Stimulated activated CD8-positive, alpha-beta memory T cell treated with anti-CD3 and anti-CD28 coated beads, Interleukin-15, amount 100 ng/mL, for 1 hour (primary cell): ENCODE results near the gene F9.
"Not testable (repeated sequence)": the region's sequence is repeated elsewhere in the genome, so short reads cannot be mapped to it uniquely, and the experiment has no call there.

Experiments used
- DNase-seq: peaks from one replicate; pipeline ENCODE4 v3.0.0-alpha.2; 2020; ENCODE audit warnings: low read depth

The F9 gene

DNA sequence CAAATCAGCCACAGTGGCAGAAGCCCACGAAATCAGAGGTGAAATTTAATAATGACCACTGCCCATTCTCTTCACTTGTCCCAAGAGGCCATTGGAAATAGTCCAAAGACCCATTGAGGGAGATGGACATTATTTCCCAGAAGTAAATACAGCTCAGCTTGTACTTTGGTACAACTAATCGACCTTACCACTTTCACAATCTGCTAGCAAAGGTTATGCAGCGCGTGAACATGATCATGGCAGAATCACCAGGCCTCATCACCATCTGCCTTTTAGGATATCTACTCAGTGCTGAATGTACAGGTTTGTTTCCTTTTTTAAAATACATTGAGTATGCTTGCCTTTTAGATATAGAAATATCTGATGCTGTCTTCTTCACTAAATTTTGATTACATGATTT lies at the start of gene F9:
TSS of gene F9 (plus strand) at position 190 of the 400 bp plus-strand sequence. CDS start at position 216, 26 bp downstream.
- DNase-seq, result no peak

DNA sequence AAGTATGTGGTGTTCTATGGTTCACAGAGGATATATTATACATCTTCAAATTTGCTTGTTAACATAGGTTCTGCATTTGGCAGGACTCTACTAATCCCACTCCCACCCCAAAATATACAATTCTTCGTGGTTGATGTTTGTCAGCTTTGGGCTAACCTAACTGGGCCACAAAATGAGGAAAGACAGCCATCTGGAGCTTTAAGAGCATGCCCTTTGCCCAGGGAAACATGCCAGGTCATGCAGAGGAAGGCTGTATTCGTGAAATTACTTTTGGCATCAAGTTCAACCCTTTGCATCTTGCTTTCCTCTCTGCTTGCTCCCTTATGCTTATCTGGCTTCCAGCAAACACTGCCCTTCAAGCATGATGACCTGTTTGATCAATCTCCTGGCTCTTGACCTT lies 46.8 kb upstream of the F9 start:
- DNase-seq, result no peak

DNA sequence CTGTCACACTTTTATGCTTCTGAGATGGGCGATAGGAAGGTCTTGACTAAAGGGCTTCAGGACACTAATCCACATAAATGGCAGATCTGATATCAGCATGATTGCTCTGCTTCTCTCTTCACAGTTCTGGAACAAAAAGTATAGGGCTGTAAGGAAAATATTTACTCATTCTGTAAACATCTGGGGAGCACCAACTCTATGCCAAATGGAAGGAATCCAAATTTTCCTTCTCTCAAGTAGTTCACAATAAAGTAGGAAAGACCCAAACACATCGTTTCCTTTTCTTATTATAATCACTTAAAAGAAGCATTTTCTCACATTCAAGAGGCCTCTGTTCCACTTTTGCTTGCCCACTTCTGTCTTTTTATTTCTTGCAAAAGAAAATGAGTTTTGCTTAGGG lies 45.9 kb upstream of the F9 start:
- no peak for DNase-seq

DNA sequence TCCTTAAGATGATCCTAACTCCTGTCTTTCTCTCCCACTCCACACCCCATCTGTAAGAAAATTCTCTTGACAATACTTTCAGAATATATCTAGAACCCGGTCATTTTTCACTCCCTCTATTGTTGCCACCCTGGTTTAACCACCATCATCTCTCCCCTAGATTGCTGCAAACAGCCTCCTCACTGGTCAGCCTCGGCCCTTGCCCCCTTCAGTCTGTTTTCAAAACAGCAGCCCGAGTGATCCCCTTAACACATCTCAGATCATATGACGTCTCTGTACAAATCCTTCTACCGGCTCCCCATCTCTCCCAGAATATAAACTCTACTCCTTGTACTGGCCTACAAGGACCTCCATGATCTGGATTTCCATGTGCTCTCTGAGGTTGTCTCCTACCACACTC lies 35.2 kb upstream of the F9 start:
- DNase-seq, result no peak

DNA sequence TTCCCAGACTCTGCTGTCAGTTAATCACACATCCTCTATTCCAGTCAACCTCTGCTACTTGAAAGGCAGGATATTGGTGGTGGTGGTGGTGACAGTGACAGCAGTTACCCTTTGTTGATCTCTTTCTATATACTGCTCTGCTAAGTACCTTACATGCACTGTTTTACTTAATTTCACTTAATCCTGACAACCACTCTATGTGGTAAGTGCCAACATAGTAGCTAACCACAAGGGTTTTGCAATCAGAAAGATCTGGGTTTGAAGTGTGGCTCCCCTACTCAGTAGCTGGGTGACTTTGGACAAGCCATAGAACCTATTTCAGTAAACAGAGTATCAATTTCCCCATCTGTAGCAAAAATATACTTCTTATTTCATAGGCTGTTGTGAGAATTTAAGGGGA lies 24.2 kb upstream of the F9 start:
- DNase-seq, result no peak

DNA sequence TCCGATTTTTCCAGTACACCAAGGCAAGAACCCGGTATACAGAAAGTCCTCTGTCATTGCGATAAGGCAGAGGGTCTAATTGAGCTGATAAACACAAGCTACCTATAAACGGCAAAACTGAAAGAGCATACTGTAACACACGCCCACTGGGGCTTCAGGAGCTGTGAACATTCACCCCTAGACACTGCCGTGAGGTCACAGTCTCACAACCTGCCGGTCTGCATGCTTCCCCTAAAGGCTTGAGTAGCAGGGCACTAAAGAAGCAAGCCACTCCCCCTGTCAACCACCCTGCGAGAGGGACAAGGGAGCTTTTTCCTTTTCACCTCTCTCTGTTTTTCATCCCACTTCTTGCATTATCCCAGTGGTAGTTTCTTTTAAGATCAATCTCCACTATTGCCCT lies 22.4 kb upstream of the F9 start:
- no peak for DNase-seq

DNA sequence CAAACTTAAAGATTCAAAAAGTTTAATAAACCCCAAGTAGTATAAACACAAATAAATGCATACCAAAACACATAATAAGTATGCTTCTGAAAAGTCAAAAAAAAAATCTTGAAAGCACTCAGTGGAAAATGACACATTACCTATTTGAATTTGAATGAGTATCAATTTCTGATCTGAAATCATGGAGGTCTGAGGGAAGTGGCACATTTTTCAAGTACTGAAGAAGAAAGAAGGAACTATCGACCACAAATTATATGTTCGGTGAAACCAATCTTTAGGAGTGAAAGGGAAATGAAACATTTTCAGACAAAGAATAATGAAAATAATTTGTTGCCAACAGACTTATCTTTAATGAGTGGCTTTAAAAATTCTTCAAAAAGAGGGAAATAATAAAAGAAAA lies 12.1 kb upstream of the F9 start:
- DNase-seq, result no peak

DNA sequence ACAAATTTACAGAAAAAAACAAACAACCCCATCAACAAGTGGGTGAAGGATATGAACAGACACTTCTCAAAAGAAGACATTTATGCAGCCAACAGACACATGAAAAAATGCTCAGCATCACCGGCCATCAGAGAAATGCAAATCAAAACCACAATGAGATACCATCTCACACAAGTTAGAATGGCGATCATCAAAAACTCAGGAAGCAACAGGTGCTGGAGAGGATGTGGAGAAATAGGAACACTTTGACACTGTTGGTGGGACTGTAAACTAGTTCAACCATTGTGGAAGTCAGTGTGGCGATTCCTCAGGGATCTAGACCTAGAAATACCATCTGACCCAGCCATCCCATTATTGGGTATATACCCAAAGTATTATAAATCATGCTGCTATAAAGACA lies 1.7 kb upstream of the F9 start:
- not testable (repeated sequence) for DNase-seq

- DNase-seq, result no peak
Measured at GRCh38 chrX:139532834-139533233, 2.3 kb downstream of the F9 start.

DNA sequence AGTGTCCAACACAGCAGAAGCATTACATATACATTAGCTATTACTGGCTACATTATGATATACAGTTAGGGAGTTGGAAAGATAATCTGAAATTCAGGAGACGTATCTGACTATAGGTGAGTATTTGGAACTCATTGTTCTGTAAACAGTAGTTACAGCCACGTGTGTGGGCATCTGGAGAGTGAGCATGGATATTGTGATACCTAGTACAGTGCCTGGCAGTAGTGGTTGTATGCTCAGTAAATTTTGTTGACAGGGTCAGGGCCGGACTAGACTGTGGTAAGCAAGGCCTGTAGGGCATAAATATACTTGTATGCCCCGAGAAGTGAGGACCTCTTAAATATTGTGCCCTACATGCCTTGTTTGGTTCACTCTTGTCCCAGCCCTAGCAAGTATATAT lies 2.9 kb downstream of the F9 start:
- DNase-seq, result no peak

DNA sequence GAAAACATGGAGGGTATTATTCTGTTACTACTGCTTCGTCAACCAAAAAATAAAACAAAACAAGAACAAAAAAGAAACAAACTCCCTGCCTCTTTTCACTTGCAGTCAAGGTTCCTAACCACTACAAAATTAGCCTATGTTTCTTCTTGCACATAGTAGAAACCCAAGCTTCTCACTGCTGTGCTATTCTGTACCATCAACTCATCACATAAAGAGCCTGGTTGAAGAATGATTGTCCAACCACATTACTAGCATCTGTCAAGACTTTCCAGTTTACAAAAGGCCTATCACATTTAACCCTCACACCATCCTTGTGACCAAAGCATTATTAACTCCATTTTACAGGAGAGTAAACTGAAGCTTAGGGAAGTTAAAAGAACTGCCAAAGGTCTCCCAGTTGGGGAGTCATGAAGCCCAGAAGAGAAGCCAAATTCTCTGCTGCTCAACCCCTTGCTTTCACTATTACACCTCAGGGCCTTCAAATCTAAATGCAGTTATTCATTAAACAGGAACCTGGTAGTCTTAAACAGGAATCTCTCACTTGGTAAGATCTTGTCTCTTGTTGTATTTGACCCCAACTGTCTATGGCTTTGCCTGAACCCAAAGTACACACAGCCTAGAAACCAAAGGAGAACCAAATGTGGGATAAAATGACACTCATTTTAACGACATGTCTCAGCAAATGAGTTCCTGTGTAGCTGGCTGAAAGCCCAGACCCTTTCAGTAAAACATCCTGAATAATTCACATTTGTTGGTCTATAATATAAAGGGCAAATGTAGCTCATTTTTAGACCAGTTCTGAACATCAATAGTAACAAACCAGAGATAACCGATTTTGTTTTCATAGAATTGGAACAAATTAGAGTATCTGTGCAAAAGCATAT lies 8.6 kb downstream of the F9 start:
- no peak for DNase-seq

DNA sequence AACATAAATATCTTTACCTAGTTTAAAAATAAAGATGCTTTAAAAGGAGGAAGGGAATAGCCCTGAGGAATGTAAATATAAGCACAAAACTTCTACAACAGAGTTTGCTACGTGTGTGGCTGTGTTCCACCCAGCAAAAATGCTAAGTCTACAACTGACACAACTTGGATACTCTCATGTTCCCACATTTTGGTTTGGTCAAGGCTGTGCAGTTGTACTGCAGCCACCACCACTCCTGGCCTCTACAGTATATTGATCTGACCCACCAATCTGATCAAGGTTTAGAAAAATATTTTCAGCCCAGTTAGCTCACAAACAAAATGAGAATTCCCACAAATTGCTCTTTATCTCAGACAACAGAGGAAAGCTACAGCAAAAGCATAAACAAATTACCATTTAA lies 12.1 kb downstream of the F9 start:
- no peak for DNase-seq

- no peak for DNase-seq
Measured at GRCh38 chrX:139543920-139544319, 13.4 kb downstream of the F9 start.

GRCh38 chrX:139544591-139544990 lies 14.1 kb downstream of the F9 start:
- DNase-seq, result no peak

DNA sequence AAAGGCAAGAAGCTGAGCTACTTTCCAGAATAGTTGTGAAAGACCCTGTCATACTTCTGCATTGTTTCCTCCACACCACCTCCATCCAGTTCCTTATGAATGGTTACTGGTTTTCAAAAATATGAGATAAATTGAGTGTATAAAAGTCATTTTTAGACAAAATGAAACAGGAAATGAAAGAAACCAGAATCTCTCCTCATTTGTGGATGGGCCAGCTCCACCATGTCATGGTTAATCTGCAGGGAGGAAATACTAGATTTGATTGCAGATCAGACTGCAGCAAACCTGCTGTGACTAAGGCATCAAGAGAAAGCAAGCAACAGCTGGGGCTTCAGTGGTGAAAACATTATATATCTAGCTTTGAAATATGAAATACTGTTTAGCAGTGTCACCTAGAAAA lies 23.8 kb downstream of the F9 start:
- DNase-seq, result no peak

DNA sequence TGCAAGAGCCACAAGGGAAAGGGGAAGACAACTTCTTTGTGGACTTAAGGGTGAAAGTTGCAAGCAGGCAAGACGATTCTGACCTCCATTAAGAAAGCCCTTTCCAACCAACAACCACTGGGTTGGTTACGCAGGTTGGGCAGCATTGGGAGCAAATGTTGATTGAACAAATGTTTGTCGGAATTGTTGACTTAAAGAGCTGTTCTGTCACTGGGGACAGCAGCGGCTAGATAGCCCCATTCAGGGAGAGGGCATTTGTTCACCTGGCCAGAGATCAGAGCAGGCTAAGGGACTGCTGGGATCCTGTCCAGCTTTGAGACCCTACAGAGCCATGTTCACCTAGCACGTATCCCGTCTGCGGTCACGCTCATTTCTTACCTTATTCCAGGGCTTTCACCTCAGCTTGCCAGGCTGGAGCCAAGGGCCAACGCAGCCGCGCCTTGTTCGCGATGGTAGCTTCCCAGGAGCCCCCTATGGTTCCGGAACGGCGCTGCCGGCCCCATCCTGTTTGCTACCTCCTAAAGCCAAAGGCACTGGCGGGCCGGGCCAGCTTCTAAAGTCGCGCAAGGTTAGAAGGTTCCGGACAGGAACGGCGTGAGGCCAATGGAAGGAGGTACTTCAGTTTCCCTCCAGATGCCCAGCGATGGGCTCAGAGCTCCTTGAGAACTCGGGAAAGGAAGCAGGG lies 24.6 kb downstream of the F9 start:
- no peak for DNase-seq

- no peak for DNase-seq
Measured at GRCh38 chrX:139559383-139560042, 29.0 kb downstream of the F9 start.

DNA sequence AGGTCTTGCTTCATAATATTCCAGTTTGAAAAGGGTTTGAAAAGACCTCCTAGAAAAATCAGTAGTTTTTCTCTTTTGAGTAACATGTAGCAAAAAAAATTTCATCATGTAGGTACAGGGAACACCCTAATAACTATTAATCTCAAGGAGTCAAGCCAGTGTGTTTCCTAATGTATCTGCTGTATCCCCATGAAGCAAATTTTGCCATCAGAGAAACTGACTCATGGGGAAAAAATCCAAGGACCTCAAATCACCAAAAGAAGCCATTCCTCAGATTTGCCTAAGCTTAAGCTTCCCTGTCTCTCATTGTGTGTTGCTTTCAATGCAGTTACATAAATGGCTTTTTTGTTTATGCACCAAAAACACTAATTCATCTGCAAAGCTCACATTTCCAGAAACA lies 29.7 kb downstream of the F9 start:
- no peak for DNase-seq

- no peak for DNase-seq
Measured at GRCh38 chrX:139563251-139563650, 32.7 kb downstream of the F9 start.

DNA sequence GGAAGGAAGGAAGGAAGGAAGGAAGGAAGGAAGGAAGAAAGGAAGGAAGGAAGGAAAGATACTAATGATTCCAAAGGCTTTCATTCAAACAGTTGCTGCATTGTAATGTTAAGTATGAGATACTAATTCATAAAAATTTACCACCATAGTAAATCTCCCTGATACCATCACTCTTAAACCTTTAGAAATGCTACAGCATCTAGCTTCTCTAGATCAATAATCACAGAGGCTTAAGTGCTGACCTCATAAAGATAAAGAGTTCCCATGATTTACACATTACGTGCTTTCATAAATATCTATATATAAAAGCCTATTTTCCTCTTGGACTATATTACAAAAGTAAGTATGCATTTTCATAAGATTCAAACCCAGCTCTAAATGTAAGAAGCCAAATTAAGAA lies 36.4 kb downstream of the F9 start:
- no peak for DNase-seq

- DNase-seq, result no peak
Measured at GRCh38 chrX:139581068-139581467, 50.5 kb downstream of the F9 start.

GRCh38 chrX:139585613-139586012 lies 55.1 kb downstream of the F9 start:
- no peak for DNase-seq

DNA sequence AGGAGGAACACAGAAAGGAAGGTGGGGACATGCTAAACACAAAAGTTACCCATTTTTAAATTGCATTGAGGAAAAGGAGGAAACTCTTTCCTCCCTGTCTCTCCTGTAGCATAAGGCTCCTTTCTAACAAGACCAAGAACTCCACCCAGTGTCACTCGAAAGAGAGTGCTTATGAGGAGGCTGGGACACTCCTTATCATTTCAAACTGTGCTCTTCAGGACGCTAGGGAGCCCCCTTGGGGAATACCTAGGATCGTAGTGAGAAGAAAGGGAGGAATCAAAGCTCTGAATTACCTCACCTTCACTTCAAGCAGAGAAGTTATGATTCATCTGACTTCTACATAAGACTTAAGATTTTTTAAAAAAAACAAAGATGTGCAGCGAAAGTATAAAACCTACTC lies 65.5 kb downstream of the F9 start:
- DNase-seq, result no peak
